ENCODE data around the gene MCF2.

GRCh38 chrX:139544591-139544990 lies 163.4 kb downstream of the MCF2 start:
- TF ChIP-seq POLR2A (IDR thresholded peaks at IDR 0.05; ENCODE audit: low read length) (no peak), GATA1 (IDR thresholded peaks at IDR 0.05; ENCODE audit: low read depth, low read length) (no peak)
